ENCODE data around the gene GID8.

The GID8 gene

GRCh38 chr20:62894261-62894660 lies 43.7 kb upstream of the GID8 start:
- H3K9me2 ChIP-seq (replicated peaks; ENCODE audit: control insufficient read depth, low read length): no peaks in the 10 kb centered on the region
- H3K4me2 ChIP-seq (ENCODE audit: low read length): no peak overlapping the region
- peaks cover 97% of the 10 kb centered on the region for H3K36me3 ChIP-seq (ENCODE audit: control insufficient read depth, low read length)
- peaks cover 2% of the 10 kb centered on the region; the same call in 1 of the 2 replicates for H3K79me2 ChIP-seq (ENCODE audit: control insufficient read depth, low read length)
- H3K9me3 ChIP-seq (ENCODE audit: control insufficient read depth, insufficient read depth, low read length): no peaks in the 10 kb centered on the region
- no peaks in the 10 kb centered on the region for H4K20me1 ChIP-seq (ENCODE audit: control insufficient read depth, insufficient read depth, low read depth, low read length)
- no peaks in the 10 kb centered on the region; the same call in 1 of the 2 replicates for H3F3A ChIP-seq (ENCODE audit: control insufficient read depth, insufficient read depth)
- no peaks in the 10 kb centered on the region for H3K4me1 ChIP-seq (ENCODE audit: control insufficient read depth, low read length)
- H3K27ac ChIP-seq (ENCODE audit: low read depth, low read length): no peak overlapping the region
- TF ChIP-seq EZH2phosphoT487 (IDR thresholded peaks at IDR 0.05; ENCODE audit: borderline replicate concordance, low read length) (no peak), CTCF (IDR thresholded peaks at IDR 0.05; ENCODE audit: low read depth, low read length, poor library complexity, severe bottlenecking) (no peak)
- H3K4me3 ChIP-seq (ENCODE audit: low read length): no peak overlapping the region
- H3K27me3 ChIP-seq (ENCODE audit: control insufficient read depth, low read length): no peaks in the 10 kb centered on the region

GRCh38 chr20:62895539-62895938 lies 42.4 kb upstream of the GID8 start:
- Histone ChIP-seq H3K4me2 (ENCODE audit: low read length) (no peak overlapping the region), H3K9me3 (ENCODE audit: control insufficient read depth, insufficient read depth, low read length) (no peaks in the 10 kb centered on the region), H3K4me1 (ENCODE audit: control insufficient read depth, low read length) (peaks cover 11% of the 10 kb centered on the region), H3K36me3 (ENCODE audit: control insufficient read depth, low read length) (peaks cover 87% of the 10 kb centered on the region), H3K79me2 (ENCODE audit: control insufficient read depth, low read length) (peaks cover 9% of the 10 kb centered on the region), H3F3A (ENCODE audit: control insufficient read depth, insufficient read depth) (peaks cover under 1% of the 10 kb centered on the region), H4K20me1 (ENCODE audit: control insufficient read depth, insufficient read depth, low read depth, low read length) (peaks cover 2% of the 10 kb centered on the region; the same call in 1 of the 2 replicates), H3K4me3 (ENCODE audit: low read length) (no peak overlapping the region), H3K9me2 (replicated peaks; ENCODE audit: control insufficient read depth, low read length) (no peaks in the 10 kb centered on the region), H3K27me3 (ENCODE audit: control insufficient read depth, low read length) (no peaks in the 10 kb centered on the region), H3K27ac (ENCODE audit: low read depth, low read length) (no peak overlapping the region)
- TF ChIP-seq CTCF (IDR thresholded peaks at IDR 0.05; ENCODE audit: low read depth, low read length, poor library complexity, severe bottlenecking) (no peak), EZH2phosphoT487 (IDR thresholded peaks at IDR 0.05; ENCODE audit: borderline replicate concordance, low read length) (no peak)

- Histone ChIP-seq H3F3A (ENCODE audit: control insufficient read depth, insufficient read depth) (peaks cover 11% of the 10 kb centered on the region), H4K20me1 (ENCODE audit: control insufficient read depth, insufficient read depth, low read depth, low read length) (peaks cover 2% of the 10 kb centered on the region; the same call in 1 of the 2 replicates), H3K27me3 (ENCODE audit: control insufficient read depth, low read length) (no peaks in the 10 kb centered on the region), H3K79me2 (ENCODE audit: control insufficient read depth, low read length) (peaks cover 9% of the 10 kb centered on the region), H3K4me3 (ENCODE audit: low read length) (no peak overlapping the region), H3K9me3 (ENCODE audit: control insufficient read depth, insufficient read depth, low read length) (no peaks in the 10 kb centered on the region), H3K4me1 (ENCODE audit: control insufficient read depth, low read length) (peaks cover 21% of the 10 kb centered on the region), H3K9me2 (replicated peaks; ENCODE audit: control insufficient read depth, low read length) (no peaks in the 10 kb centered on the region), H3K36me3 (ENCODE audit: control insufficient read depth, low read length) (peaks cover 87% of the 10 kb centered on the region), H3K4me2 (ENCODE audit: low read length) (no peak overlapping the region), H3K27ac (ENCODE audit: low read depth, low read length) (no peak overlapping the region)
- TF ChIP-seq EZH2phosphoT487 (IDR thresholded peaks at IDR 0.05; ENCODE audit: borderline replicate concordance, low read length) (no peak), CTCF (IDR thresholded peaks at IDR 0.05; ENCODE audit: low read depth, low read length, poor library complexity, severe bottlenecking) (no peak)
These were observed 41.4 kb upstream of the GID8 start for GRCh38 chr20:62896526-62896925.
